Activated CD4-positive, CD25-positive, alpha-beta regulatory T cell treated with anti-CD3 and anti-CD28 coated beads, Interleukin-2, amount 50 U/mL, for 24 hours (primary cell): Measurements from ENCODE around the gene ERN1.

Experiments used
- ATAC-seq, 2 donors: fragments of 150-1000 bp; cut with Tn5 transposase; one replicate each; pipeline ENCODE4 v1.10.0; 2021; ENCODE audit warnings: mild to moderate bottlenecking in 1 of 2, moderate library complexity in 1 of 2

The ERN1 gene

GRCh38 chr17:64134216-64134970, 4.4 kb upstream of the ERN1 start:
- no peak for ATAC-seq

GRCh38 chr17:64133546-64134215, 3.7 kb upstream of the ERN1 start:
- no peak for ATAC-seq

- ATAC-seq = no peak
These were observed 1.8 kb upstream of the ERN1 start for GRCh38 chr17:64131606-64132270.

DNA sequence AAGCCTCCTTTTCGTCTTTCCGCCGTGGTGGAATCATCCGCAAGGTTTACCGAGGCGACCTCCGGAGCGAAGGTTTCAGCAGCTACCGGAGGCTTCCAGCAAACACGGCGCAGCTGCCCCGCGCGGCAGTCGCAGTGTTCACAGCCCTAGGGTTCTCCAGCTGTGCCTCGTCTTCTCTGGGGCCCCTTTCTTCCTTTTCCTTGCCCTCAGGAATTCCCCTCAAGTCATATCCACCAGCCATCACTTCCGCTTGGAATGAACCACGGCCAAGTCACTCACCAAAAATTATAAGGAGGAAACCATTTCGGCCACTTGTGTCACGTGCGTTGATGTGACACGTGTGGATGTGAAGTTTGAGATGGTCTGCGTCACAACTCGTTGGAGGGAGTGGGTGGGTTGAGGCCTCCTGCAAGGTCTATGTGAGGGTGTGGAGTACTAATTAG, 636 bp upstream of the ERN1 start:
- ATAC-seq = peak; percentile 53

DNA sequence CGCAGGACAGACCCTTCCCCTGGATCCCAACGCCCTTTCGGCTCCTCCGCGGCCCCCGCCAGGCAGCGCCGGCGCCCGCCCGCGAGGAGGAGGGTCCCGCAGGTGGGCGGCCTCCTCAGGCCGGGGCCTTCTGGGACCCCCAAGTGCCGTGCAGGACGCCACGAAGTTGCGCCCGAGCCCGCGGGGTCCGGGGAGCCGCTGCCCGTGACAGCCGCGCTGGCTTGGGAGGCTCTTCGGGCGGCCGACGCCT, 504 bp downstream of the ERN1 start:
- ATAC-seq = no peak

GRCh38 chr17:64128787-64129514, 993 bp downstream of the ERN1 start:
- ATAC-seq = no peak

DNA sequence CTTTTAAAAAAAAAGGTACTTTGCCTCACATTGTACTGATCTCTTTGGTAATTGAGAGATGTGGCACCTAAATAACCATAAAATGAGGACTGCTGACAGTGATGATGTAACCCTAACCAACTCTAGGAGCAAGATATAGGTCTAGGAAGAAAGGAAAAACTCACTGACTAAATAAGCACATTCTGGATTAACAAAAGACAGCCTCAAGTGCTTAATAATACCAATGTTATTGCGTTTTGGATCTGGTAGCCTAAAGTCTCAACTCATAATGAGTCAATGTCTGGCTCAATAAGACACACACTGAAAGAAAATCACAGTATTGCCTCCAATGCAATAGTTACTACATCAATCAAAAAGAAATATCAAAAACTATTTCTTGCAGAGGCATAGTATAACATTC, 3.0 kb downstream of the ERN1 start:
- no peak for ATAC-seq

GRCh38 chr17:64125937-64126336, 4.0 kb downstream of the ERN1 start:
- no peak for ATAC-seq

- ATAC-seq = no peak
These were observed 5.3 kb downstream of the ERN1 start for GRCh38 chr17:64124609-64125008.

DNA sequence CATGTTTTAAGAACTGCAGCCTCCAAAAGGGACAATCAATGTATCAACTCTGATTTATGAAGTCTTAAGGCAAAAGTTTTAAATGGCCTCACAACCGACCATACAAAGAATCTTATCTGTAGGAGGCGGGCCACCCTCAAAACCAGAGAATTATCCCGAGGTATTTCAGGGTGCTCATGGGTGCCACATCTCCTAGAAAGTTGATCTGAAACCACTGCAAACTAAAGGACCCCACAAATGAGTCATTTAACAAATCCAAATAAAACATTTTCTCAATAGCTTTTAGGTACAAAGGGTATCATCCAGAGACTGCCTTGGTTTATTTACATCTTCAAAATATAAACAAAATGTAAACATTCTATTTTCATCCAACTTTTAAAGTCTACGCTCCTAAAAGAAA, 6.8 kb downstream of the ERN1 start:
- no peak for ATAC-seq

DNA sequence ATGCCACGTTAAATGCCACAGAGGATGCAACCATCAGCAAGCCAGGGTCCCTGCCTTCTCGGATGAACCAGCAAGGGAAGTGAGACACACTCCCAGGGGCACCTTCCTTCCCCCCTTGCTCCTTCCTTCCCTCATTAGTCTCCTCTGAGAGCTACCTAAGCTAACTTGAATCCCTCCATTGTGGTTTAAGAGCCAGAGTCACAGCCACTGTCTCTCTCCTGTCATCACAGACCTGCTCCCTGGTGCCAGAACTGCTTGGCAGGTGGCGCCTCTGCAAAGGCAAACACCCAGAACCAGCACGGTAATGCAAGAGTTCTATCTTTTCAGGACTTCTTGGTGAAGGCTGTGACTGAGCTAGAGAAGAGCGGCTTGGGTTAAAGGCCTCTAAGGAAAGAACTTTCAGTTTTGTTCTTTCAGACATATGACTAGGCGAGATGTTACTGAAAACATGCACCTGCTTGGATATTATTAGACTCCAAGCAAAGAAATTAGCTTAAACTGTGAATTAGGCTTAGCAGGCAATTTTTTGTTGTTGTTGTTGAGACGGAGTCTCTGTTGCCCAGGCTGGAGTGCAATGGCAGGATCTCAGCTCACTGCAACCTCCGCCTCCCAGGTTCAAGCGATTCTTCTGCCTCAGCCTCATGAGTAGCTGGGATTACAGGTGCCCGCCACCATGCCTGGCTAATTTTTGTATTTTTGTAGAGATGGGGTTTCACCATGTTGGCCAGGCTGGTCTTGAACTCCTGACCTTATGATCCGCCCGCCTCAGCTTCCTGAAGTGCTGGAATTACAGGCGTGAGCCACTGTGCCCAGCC, 8.8 kb downstream of the ERN1 start:
- peak; percentile 81 to 83 for ATAC-seq

DNA sequence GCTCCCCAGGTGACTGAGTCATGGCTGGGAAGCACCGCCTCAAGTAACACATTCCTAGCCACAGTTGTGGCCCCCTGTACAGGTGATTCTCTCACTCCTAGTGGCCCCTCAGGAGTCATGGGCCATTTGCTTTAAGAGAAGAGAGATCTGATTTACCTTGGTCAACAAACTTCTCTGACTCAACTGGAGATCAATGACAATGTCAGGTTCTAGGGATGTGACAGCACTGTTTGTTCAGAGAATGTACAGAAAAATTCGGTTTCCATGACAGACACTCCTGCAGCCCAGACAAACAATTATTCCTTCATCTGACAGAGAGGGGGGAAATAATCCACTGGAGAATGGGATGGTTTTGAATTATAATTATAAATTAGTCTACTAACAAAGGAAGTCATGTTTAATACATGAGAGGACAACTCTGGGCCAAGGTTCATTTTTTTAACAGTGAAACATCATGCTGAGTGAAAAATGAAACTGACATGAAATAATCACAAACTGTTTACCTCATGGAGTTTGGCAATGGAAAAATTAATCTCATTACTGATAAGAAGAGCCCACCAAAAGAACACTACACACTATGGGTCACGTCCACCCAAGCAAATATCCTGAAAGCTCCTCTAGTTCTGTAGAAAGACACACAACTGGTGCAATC, 9.7 kb downstream of the ERN1 start:
- peak; percentile 42 to 50 for ATAC-seq

DNA sequence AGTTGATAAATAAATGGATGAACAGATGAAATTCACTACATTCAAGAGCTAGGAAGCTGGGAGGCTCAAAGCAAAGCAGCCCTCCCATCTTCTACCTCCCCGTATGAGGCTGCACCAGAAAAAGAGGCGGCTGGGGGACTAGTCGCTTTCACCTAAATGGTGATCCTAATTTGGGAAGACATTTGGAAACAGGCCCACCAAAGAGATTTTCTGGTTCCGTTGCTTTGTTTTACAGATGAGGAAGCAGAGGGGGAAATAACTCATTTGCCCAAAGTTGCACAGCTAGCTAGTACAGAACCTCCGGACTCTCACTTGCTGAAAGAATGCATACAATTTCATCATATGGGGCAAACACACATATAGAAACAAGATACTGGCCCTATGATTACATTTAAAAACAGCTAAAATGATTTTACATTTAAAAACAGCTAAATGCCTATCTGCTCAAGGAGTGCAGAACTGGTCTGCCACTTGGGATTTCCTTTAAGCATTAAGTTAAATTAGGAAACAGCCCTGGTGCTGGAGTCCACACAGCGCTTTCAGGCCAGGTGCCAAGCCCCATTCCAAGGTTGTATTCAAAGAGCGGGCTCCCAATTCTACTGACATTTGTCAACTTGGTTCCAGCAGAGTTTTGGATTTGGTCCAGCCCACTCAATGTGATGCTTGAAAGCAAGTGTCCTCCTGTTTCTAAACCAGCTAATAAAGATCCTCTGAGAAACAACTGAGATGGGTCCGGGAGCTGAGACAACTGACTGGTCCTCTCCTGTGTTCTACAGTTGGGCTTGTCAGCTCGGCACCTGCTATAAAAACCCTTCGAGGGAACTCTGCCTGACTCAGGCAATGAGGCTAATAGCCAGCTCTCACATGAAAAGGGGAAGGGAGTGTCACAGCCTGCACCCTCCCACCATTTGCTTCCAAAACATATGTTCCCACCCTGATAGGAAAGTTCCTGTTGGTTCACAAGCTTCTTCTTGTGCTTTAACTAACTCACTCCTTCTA, 11.7 kb downstream of the ERN1 start:
- no peak for ATAC-seq

GRCh38 chr17:64115822-64116534, 14.0 kb downstream of the ERN1 start:
- ATAC-seq = peak; percentile 39 to 51

DNA sequence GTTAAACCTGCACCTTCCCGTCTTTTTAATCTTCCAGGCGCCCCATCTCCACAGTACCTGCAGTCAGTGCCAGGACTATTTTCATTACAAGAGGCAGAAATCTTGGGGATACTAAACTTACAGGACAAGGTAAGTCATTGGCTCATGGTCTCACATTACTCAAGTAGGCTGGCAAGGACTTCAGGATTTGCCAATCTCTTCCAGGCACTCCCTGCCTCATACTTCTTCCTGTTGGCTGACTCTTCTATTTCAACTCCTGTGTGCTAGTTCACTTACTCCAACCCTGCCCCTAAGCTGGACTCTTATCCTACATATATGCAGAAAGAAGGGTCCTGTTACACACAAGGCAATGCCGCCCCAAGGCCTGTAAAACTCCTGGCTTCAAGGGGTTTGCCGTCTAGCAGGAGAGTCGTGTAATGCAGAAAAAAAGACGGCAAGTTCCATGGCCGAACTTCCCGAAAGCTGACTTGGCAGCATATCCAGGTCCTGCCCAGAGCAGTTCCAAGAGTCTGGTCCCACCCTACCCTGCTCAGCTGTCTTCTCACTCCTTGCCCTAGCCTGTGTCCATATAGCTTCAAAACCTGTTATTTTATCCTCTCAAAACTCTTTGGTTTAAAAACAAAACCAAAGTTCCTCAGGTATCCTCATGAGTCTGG, 14.8 kb downstream of the ERN1 start:
- no peak for ATAC-seq

DNA sequence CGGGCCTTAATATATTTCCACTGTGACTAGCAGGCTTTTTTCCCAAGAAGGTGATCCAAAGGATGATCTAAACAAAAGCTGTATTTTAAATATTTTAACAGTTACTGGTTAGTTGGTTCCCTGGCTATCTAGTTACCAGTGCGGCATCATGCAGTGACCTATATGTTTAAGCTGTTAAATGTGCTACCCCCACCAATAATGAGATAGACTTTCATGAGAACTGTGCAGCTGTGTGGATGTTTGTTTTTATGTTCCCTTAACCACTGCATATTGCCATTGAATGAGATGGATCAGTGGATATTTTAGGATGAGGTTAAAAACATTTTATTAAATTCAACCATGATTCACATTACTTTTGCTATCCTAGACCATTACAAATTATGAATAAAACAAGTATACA, 16.9 kb downstream of the ERN1 start:
- ATAC-seq = no peak

- no peak for ATAC-seq
These were observed 18.1 kb downstream of the ERN1 start for GRCh38 chr17:64111831-64112230.

DNA sequence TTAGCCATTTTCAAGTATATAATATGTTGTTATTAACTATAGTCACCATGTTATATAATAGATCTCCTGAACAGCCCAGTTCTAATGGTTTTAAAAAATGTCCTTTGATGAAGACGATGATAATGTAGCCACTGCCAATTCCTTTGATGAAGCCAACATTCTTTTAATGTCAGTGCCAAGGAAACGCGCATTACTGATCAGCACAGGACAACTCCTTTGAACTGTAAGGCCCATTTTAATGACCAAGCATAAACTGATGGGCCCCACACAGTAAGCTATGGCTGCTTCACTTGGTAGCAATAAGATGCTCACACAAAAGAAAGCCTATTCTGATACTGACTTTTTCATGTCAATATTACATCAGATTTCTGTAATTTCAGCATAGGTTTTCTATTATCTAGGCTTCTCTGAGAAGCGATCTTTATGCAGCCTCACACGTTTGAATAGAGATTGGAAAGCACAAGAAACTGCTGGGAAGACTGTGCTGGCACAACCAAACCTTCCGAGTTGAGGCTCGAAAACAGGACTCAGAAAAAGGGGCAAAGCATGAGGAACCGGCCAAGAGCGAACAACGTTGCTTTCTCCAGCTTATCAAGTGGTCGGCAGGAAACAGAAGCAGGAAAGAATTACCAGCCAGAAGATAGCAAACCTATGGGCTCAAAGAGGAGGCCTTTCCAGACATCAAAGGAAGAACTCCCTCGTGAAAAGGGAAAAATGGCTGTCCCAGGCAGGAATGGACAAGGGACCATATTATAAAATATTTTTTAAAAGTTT, 19.4 kb downstream of the ERN1 start:
- no peak for ATAC-seq

DNA sequence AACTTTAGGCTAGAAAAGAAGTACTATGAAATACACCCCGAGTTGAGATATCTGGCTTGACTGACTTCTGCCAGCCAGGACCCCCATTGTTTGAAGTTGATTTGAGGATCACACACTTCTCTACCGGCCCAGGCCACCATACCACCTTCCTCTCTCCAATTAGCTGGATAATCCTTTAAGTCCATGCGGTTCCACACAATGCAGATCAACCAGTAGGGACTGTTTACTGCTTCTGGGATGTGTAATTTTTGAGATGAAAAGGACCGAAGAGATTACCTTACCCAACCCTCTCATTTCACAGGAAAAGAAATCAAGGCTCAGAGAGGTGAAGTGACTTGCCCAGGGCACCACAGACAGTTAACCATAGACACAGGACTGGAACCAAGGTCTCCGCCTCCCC, 20.5 kb downstream of the ERN1 start:
- ATAC-seq = no peak
